ENCODE results near the gene CEP112. TPM values are rescaled to one million over a fixed set of nuclear protein-coding genes. Genes with fewer than 3 reads are reported as not detected.
"Not testable (repeated sequence)": the region's sequence is repeated elsewhere in the genome, so short reads cannot be mapped to it uniquely, and the experiment has no call there.

CEP112 gene
- total RNA-seq, 1 donor from 2014 or later, result 3.1 TPM

- DNase-seq (ENCODE audit: low spot score), result no peak
- ATAC-seq, result no peak
These were observed 341.4 kb downstream of the CEP112 start for GRCh38 chr17:65850486-65850885.

GRCh38 chr17:65848751-65849150, 343.2 kb downstream of the CEP112 start:
- no peak for ATAC-seq
- DNase-seq (ENCODE audit: low spot score), result no peak

GRCh38 chr17:65841089-65841488, 350.8 kb downstream of the CEP112 start:
- no peak for ATAC-seq
- no peak for DNase-seq (ENCODE audit: low spot score)

- not testable (repeated sequence) for DNase-seq (ENCODE audit: low spot score); ATAC-seq
These were observed 354.7 kb downstream of the CEP112 start for GRCh38 chr17:65837232-65837631.

DNA sequence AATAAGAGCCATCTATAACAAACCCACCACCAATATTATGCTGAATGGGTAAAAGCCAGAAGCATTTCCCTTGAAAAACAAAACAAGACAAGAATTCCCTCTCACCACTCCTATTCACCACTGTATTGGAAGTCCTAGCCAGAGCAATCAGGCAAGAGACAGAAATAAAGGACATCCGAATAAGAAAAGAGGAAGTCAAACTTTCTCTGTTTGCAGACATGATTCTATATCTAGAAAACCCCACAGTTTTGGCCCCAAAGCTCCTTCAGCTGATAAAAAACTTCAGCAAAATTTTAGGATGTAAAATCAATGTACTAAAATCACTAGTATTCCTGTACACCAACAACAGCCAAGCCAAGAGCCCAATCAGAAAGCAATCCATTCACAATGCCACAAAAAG, 358.7 kb downstream of the CEP112 start:
- ATAC-seq (no peak), DNase-seq (ENCODE audit: low spot score) (no peak)

DNA sequence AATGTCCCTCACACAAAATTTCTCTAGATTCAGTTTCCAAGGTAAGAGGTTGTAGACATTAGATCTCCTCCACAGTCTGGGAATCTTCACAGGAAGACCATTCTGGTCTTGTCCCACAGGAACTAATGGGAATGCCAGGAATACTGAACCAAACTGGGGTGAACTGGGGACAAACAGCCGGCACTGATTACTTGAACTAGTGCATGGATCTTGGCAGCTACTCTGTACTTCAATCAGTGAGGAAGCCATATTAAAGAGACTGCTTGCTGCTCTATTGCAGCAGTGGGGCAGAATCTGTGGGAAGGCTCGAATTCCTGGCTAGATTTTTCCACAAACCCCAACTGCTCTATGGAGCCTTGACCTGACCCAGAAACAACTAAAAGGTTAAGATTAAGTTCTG, 361.6 kb downstream of the CEP112 start:
- no peak for DNase-seq (ENCODE audit: low spot score)
- no peak for ATAC-seq

- not testable (repeated sequence) for ATAC-seq; DNase-seq (ENCODE audit: low spot score)
These were observed 365.4 kb downstream of the CEP112 start for GRCh38 chr17:65826577-65826976.

DNA sequence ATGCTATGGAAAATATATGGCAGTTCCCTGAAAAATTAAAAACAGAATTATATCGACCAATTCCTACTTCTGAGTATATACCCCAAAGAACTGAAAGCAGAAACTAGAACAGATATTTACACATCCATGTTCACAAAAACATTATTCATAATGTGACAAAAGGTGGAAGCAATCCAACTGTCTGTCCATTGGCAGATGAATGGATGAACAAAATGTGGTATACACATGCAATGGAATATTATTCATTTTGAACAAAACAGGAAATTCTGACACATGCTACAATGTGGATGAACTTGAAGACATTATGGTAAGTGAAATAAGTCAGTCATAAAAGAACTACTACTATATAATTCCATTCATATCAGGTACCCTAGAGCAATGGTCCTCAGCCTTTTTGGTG, 367.0 kb downstream of the CEP112 start:
- DNase-seq (ENCODE audit: low spot score), result no peak
- no peak for ATAC-seq

DNA sequence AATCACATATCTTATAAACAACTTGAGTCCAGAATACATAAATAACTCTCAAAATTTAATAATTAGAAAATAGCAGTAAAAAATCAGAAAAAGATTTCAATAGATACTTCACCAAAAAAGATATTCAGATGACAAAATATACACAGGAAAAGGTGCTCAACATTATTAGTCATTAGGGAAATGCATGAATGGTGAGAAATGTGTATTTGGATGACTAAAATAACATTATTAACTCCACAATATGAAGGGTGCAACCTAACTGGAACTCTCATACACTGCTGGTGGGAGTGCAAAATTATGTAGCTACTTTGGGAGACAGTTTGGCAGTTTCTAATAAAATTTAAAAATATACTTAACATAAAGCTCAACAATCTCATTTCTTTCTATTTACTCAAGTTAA, 368.2 kb downstream of the CEP112 start:
- no peak for ATAC-seq
- no peak for DNase-seq (ENCODE audit: low spot score)

DNA sequence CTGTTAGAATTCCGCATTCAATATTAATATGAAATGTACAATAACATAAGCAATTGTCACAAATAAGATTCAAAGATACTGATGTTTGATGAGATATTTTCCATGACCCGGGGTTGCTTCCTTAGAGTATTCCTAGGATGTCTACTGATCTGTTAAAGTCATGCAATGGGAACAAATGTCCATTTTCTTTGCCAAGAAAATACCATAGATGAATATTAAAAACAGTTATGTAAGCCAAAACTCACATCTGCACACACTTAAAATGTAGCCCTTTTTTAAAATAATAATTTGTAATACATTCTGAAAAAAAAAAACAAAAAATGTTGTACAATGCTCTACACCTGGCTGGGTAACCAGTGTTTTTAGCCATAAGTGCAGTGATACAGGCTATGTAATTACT, 371.1 kb downstream of the CEP112 start:
- ATAC-seq (no peak), DNase-seq (ENCODE audit: low spot score) (no peak)

DNA sequence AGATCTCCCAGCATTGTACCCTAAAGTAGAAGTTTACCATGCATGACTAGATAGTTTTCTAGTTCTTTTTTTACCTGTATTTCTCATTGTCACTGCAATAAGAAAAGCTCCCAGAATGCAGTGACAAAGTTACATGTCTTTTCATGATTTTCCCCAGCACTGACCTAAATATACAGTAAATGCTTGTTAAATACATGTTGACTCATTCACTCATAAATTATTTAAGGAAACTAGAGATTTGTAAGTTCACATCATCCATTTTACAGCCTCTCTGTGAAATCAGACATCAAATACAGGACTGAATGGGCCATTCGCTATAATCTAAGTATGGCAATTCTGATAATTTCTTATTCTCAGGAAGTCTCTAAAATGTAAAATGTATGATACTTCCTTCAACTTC, 371.6 kb downstream of the CEP112 start:
- DNase-seq (ENCODE audit: low spot score), result no peak
- no peak for ATAC-seq

GRCh38 chr17:65819810-65820209, 372.1 kb downstream of the CEP112 start:
- ATAC-seq, result no peak
- DNase-seq (ENCODE audit: low spot score), result no peak

DNA sequence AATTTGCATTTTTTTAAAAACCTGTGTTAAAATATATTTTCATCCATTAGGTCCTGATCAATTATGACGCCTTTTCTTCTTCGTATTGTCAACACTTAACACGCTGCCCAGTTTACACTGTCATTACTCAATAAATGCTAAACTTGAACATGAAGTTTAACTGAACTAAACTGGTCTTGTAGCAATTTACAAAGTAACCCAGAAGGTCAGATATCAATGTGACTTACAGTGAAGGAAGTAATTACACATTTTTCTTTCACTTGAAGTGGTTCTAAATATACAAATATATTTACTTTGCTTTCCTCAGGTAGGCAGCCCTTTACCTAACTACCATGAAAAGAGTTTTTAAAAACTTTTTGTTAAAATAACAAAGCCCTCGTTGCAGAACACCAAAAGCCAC, 374.0 kb downstream of the CEP112 start:
- ATAC-seq (no peak), DNase-seq (ENCODE audit: low spot score) (no peak)

GRCh38 chr17:65814418-65814817, 377.5 kb downstream of the CEP112 start:
- DNase-seq (ENCODE audit: low spot score), result no peak
- ATAC-seq, result no peak

- ATAC-seq (no peak), DNase-seq (ENCODE audit: low spot score) (no peak)
These were observed 378.6 kb downstream of the CEP112 start for GRCh38 chr17:65813306-65813705.

DNA sequence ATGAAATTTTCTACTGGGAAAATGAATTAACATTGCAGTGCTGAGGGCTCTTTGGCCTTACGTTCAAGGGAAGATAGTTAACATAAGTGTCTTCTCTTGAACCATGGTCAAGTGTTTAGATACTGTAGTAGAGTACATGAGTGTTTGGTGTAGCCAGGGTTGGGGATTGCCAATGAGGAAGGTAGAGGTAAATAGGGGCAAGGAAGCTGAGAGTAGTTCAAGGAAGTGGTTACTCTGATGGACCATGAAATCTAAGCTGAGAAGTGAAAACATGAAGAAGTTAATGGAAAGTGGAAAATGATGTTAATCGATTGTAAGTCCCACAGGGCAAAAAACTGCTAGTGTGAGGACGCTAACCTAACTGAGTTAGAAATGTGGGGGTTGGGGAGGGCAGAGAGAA, 380.9 kb downstream of the CEP112 start:
- no peak for DNase-seq (ENCODE audit: low spot score)

DNA sequence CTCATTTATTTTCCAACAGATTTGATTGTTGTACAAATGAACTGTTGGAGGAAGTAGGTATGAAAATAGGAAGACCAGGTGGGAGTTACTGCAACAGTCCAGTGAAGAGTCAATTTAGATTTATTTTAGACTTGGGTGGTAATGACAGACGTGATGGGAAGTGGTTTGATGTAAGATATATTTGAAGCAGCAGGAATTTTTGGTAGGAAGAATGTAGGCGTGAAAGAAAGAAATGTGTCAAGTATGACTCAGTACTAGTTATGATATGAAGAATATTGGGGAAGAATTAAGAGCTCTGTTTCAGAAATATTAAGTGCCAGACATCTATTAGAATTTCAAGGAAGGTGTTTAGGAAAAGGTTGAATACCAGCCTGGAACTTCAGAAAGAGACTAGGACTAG, 382.6 kb downstream of the CEP112 start:
- DNase-seq (ENCODE audit: low spot score) (no peak), ATAC-seq (no peak)

More for the DNA sequence above, 380.9 kb downstream of the CEP112 start:
- ATAC-seq, result no peak

- not testable (repeated sequence) for ATAC-seq; DNase-seq (ENCODE audit: low spot score)
These were observed 383.4 kb downstream of the CEP112 start for GRCh38 chr17:65808566-65808965.

GRCh38 chr17:65807361-65807760, 384.6 kb downstream of the CEP112 start:
- no peak for ATAC-seq

DNA sequence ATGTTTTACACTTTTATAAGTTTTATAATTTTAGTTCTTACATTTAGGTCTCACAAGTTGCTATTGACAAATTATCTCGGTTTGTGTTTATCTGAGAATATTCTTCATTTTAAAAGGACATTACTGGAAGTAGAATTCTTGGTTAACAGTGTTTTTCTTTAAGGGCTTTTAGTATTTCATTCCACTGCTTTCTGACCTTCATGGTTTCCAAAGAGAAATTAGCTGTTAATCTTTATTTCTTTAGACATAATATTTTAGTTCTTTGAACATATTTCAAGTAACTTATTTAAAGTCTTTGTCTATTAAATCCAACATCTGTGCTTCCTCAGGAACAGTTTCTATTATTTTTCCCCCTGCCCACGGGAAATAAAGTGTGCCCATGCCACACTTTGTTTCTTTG, 390.4 kb downstream of the CEP112 start:
- no peak for DNase-seq (ENCODE audit: low spot score)
- ATAC-seq, result no peak

More at GRCh38 chr17:65807361-65807760, 384.6 kb downstream of the CEP112 start:
- no peak for DNase-seq (ENCODE audit: low spot score)

- ATAC-seq (no peak), DNase-seq (ENCODE audit: low spot score) (no peak)
These were observed 391.3 kb downstream of the CEP112 start for GRCh38 chr17:65800655-65801054.

GRCh38 chr17:65799869-65800268, 392.1 kb downstream of the CEP112 start:
- no peak for DNase-seq (ENCODE audit: low spot score)
- ATAC-seq, result no peak

DNA sequence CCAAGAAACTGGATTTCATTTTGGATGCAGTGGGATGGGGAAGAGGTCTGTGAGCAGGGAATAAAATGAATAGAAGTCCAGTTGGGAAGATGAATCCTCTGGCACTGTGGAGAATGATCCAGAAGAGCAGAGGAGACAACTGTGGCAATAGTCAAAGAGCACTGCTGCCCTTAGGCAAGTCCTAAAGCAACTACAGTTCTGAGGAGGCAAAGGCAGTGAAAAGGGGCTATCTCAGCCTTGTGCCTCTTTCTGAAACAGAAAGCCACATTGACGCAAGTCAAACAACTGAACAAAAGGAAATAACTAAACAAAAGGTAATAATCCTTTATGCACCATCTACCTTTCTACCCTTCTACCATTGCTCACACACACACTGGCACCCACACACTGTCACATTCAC, 392.5 kb downstream of the CEP112 start:
- ATAC-seq (no peak), DNase-seq (ENCODE audit: low spot score) (no peak)

DNA sequence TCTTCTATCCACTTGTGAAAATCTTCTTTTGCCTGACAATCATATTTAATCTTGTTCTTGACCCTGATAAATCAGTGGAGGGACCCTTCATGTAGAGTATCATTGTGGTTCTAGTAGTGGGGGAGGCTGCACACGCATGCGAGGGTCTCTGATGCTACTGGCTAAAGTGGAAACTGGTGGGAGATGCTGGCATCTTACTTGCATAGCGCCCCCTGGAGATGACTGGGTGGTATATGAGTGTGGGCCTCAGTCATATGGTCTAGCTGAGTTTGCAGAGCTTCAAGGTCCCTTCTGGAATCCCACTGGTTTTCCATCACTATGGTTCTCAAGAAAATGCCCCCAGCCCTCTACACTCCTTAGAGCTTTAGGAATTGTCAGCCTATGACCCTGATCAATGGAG, 394.1 kb downstream of the CEP112 start:
- ATAC-seq, result no peak
- no peak for DNase-seq (ENCODE audit: low spot score)

Data from left lobe of liver (tissue), 2 donors.